DMS153 treated with DMSO at 0.1 percent for 48 hours (cell line): Measurements from ENCODE around the gene CABP4.

Experiments
- DNase-seq: peaks from one replicate; lab custom pipeline; 2025; ENCODE audit not compliant: unreplicated experiment; lab: John Stamatoyannopoulos, UW

CABP4 gene

GRCh38 chr11:67455054-67455453 lies at the start of gene CABP4:
CABP4 (plus strand) TSS chr11:67455354; CDS start chr11:67455424, 70 bp downstream.
- no peak for DNase-seq

- no peak for DNase-seq
These were observed 49.3 kb upstream of the CABP4 start for GRCh38 chr11:67405688-67406339.

- no peak for DNase-seq
These were observed 48.7 kb upstream of the CABP4 start for GRCh38 chr11:67406420-67406968.

GRCh38 chr11:67406969-67407687 lies 48.0 kb upstream of the CABP4 start:
- DNase-seq, result peak; percentile 19

GRCh38 chr11:67407688-67408163 lies 47.4 kb upstream of the CABP4 start:
- no peak for DNase-seq

- no peak for DNase-seq
These were observed 46.5 kb upstream of the CABP4 start for GRCh38 chr11:67408437-67409200.

GRCh38 chr11:67409261-67409666 lies 45.9 kb upstream of the CABP4 start:
- DNase-seq, result no peak

- DNase-seq, result peak; percentile 27
These were observed 45.3 kb upstream of the CABP4 start for GRCh38 chr11:67409781-67410368.

GRCh38 chr11:67410369-67410831 lies 44.8 kb upstream of the CABP4 start:
- no peak for DNase-seq

- no peak for DNase-seq
These were observed 44.0 kb upstream of the CABP4 start for GRCh38 chr11:67410984-67411784.

- DNase-seq, result no peak
These were observed 43.4 kb upstream of the CABP4 start for GRCh38 chr11:67411785-67412152.

GRCh38 chr11:67412495-67413179 lies 42.5 kb upstream of the CABP4 start:
- DNase-seq, result no peak

GRCh38 chr11:67413266-67413849 lies 41.8 kb upstream of the CABP4 start:
- no peak for DNase-seq

GRCh38 chr11:67415501-67416304 lies 39.5 kb upstream of the CABP4 start, which contains the start of gene CARNS1:
CARNS1 (plus strand) TSS chr11:67415678; CDS start chr11:67416200, 522 bp downstream.
- DNase-seq, result no peak

- peak; percentile 34 for DNase-seq
These were observed 38.5 kb upstream of the CABP4 start for GRCh38 chr11:67416416-67417335.

GRCh38 chr11:67417425-67417824 lies 37.7 kb upstream of the CABP4 start:
- no peak for DNase-seq
